GM19025 (cell line): ENCODE measurements around the gene DGAT2L6.
"Not testable (repeated sequence)": the region's sequence is repeated elsewhere in the genome, so short reads cannot be mapped to it uniquely, and the experiment has no call there.

Source experiments
- ATAC-seq: cut with Tn5 transposase; IDR thresholded peaks from one replicate; pipeline ENCODE4 v1.9.1; 2021; ENCODE audit warnings: mild to moderate bottlenecking, low read depth, moderate library complexity; ENCODE audit not compliant: unreplicated experiment

The DGAT2L6 gene

DNA sequence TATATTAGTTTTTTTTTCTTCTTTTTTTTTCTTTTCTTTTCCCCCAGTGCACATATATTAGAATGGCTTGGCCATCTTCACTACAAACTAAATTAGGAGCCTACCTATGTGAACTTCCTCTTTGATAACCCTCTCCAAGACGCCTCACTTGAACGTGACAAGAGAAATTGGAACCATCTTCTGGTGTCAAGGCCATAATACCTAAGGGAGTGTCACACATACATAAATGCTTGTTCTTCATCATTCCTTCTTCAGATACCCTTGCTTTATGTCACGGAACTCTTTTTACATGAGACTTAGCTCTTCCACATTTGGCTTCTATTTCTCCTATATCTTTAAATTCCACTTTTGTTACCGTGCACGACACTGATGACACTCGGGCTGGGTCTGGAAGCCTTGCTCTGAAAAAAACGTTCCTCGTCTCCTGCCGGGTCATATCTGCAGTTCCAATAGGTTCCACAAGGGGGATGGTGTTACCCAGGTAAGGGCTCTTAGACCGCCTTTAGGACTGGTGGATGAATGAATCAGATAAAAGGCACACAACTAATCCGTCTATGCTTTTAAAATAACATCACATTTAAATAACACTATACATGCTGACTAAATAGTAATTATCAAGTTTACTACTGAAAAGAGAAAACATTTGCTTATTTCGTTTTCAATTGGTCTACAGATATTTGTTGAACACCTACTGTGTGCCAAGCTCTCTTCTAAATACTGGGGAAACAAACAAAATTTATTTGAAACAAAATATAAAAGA, 19.9 kb downstream of the DGAT2L6 start:
- ATAC-seq: peak; percentile 70

DNA sequence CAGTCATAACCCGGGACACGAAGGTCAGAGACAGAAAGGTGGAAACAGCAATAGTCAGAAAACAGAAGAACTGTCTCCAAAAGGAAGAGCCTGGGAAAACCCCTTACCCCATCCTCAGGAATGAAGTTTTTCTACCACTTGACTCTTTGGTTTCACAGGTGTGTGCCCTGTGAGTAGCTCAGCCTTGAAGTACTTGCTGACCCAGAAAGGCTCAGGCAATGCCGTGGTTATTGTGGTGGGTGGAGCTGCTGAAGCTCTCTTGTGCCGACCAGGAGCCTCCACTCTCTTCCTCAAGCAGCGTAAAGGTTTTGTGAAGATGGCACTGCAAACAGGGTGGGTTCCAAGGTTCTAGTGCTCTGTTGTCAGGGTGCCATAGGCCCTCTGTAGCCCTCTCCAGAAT, 24.4 kb downstream of the DGAT2L6 start:
- ATAC-seq: no peak

DNA sequence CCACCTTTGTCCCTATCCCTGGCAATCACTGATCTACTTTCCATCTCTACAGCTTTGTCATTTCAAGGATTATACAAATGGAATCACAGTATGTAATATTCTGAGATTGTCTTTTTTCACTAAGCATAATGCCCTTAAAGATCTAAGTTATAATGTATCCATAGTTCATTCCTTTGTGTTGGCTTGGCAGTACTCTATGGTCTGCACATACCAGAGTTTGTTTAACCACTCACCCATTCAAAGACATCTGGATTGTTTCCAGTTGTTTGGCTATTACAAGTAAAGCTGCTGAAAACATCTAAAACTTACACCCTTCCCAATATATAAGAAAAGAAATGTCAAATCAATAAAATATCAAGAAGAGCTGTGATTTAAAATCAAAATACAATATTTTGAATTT, 31.2 kb downstream of the DGAT2L6 start:
- ATAC-seq: no peak

DNA sequence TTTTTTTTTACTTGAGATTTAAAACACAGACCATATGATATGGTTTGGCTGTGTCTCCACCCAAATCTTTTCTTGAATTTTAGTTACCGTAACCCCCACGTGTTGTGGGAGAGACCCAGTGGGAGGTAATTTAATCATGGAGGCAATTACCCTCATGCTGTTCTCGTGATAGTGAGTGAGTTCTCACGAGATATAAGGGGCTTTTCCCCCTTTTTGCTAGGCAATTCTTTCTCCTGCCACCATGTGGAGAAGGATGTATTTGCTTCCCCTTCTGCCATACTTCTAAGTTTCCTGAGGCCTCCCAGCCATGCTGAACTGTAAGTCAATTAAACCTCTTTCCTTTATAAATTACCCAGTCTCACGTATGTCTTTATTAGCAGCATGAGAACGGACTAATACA, 32.3 kb downstream of the DGAT2L6 start:
- not testable (repeated sequence) for ATAC-seq

DNA sequence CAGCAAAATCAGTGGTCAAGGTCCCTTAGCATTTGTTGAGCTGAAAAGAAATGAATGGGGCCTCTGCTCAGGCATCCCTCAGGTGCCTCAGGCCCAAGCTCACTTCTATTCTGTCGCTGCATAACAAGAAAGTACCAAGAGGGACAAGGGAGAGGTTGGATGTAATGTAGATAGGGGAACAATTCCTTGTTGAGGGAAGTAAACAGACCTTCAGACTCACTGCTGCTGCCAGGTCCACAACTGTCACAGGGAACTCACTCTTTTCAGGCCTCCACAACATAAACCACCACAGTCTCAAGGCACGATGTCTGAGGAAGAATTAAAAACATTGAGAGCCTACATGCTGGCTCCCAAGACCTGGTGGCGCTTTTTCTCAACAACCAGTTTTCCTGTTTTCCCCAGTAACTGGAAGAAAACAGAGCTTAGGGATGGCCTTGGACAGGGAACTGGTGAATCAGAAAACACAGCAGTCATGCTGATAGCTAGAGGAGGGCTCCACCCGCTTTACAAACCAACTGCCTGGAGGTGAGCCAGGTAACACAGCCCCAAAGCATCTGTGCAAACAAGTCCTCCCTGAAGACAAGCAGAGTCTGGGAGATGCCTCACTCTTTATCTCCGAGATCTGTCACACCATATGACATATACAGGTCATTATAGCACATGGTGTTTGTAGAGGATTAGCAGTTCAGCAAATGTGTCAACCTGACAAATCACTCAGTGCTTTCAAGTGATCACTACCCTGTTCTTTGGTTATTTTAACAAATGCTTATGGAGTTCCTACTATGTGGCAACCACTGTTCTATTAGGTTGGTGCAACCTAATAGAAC, 42.9 kb downstream of the DGAT2L6 start:
- ATAC-seq: no peak

DNA sequence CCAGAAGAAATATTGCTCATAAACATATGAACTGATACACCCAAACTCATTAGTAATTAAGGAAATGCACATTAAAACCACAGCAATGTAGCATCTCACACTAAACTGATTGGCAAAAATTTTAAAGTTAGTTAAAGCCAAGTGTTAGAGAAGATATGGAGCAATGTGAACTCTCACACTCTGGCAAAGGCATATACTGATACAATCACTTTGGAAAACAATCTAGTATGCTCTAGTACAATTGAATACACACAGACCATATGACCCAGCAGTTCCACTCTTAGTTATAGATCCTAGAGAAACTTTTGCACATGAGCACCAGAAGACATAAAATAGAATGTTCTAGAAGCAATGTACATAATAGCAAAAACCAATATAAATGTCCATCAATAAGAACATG, 48.8 kb downstream of the DGAT2L6 start:
- ATAC-seq: no peak

DNA sequence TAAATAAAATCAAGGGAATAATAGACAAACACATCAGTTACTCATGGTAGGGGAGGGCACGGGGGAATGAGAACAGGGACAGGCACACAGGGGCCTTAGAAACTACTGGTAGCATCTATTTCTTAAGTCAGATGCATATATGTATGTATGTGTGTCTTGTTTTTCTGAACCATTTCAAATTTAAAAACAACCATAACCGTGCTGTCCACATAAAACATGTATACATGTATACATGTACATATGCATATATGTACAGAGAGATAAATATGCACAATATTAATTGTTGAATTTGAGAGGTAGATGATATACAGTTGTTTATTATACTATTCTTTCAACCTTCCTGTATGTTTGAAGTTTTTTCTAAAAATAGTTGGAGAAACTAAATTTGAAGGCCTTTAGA, 49.4 kb downstream of the DGAT2L6 start:
- no peak for ATAC-seq

DNA sequence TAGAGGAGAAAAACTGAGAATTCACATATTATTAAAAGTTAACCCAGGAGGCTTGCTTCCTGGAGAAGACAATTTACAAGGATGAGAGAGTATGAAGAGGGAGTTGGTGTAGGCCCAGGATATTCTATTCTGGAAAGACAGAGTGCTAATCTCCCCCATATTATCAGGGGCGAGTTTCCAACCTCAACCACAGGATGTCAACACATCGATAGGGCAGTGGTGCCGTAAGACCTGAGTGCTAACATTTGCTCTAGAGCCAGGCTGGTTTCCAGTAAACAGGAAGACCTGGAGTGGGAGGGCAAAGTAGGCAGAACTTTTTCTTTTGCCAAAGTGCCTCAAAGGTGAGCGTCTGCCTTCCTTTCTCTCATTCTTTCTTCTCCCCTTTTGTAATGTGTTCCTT, 54.4 kb downstream of the DGAT2L6 start:
- no peak for ATAC-seq

DNA sequence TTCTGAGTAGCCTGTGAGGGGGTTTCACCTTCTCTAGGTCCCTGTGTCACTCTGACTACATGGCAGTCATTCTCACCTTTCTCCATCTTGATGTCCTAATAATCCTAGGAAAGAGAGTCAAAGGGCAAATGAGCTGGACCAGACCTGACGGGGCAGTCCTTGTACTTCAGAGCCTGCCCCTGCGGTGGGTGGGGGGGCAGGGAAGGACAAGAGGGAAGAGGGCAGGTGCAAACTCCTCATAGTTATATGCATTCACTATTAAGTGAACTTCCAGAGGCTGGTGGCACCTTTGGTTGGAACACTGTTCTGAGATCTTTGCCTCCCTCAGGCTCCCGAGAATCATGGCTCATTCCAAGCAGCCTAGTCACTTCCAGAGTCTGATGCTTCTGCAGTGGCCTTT, 57.1 kb downstream of the DGAT2L6 start, which contains the start of gene AWAT1:
TSS of gene AWAT1 (plus strand) at position 301 of the 400 bp plus-strand sequence. CDS start at position 342, 41 bp downstream.
- ATAC-seq: no peak

DNA sequence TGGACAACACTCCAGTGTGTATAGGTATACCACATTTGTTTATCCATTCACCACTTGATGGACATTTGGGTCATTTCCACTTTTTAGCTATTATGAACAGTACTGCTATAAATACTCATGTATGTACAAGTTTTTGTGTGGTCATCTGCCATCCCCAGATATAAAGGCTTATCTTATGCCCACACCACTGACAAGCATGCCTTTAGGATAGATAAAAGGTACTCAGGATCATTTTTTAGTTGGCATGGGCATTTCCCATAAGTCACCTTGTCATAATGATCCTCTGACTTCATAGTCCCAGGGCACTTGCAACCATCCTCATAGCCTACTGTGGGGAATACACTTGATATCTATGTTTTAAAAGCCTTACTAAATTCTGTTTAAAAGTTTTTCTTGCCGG, 63.5 kb downstream of the DGAT2L6 start:
- ATAC-seq: no peak

DNA sequence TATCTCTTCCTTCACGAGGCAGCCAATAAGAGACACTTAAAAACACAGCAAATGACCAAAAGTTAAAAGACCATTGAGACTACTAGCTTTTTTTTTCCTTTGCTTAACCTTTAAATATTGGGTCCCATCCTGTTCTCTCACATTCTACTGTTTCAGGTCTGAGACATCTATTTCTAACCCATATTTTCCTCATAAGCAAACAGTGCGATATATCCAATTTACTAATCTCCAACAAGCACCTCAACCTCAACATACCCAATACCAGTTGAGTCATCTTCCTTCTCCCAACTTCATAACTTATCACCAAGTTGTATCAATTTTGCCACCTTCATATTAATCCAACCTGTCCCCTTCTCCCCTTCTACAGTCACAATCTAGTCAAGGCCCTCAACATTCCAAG, 64.2 kb downstream of the DGAT2L6 start:
- ATAC-seq: no peak

DNA sequence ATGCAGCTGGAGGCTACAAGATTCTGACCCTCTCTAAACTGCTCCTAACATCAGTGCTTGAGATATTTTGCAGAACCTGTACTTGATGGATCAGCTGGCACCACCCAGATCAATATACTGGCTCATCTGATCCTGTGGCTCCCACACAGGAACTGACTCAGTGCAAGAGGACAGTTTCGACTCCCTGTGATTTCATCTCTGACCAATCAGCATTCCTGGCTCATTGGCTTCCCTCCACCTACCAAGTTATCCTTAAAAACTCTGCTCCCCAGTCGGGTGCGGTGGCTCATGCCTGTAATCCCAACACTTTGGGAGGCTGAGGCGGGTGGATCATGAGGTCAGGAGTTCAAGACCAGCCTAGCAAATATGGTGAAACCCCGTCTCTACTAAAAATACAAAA, 66.3 kb downstream of the DGAT2L6 start:
- not testable (repeated sequence) for ATAC-seq

DNA sequence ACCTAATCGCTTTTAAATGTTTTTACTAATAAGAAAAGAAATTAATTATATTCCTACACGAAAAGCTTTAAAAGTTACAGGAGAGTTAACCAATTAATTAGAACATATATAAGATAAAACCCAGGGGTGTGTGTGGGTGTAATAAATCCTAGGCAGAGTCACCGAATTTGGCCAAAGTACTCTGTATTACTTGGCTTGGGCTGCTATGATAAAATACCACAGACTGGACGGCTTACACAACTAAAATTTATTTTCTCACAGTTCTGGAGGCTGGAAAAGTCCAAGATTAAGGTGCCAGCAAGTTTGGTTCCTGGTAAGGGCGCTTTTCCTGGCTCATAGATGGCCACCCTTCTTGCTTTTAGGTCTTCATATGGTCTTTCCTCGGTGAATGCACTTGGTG, 67.6 kb downstream of the DGAT2L6 start:
- no peak for ATAC-seq

DNA sequence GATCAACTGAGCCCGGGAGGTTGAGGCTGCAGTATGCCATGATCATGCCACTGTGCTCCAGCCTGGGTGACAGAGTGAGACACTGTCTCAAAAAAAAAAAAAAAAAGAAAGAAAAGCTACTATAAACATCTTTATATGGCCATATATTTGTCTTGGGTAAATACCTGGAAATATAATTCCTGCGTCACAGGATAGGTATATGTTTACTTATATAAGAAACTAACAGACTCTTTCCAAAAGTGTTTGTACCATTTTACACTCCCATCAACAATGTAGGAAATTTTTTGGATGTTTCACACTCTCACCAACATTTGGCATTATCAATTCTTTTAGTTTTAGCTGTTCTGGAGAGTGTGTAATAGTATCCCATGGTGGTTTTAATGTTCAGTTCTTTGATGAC, 70.0 kb downstream of the DGAT2L6 start:
- ATAC-seq: no peak

DNA sequence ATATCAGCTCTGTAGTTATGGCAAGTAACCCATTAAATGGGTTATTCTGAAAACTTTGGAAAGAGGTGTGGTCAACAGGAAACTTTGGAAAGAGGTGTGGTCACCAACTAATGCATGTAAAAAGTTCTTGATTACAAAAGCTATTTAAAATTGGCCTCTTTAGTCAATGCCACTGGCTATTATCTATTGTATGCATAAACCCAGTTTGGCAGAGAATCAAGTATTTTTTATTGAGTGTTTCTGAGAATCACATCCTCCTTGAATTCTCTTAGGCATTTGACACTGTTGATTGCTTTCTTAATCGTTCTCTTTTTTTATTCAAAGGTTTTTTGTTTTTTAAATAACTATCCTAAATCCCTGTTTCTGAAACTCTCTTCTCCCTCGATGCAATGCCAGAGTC, 75.2 kb downstream of the DGAT2L6 start:
- no peak for ATAC-seq

DNA sequence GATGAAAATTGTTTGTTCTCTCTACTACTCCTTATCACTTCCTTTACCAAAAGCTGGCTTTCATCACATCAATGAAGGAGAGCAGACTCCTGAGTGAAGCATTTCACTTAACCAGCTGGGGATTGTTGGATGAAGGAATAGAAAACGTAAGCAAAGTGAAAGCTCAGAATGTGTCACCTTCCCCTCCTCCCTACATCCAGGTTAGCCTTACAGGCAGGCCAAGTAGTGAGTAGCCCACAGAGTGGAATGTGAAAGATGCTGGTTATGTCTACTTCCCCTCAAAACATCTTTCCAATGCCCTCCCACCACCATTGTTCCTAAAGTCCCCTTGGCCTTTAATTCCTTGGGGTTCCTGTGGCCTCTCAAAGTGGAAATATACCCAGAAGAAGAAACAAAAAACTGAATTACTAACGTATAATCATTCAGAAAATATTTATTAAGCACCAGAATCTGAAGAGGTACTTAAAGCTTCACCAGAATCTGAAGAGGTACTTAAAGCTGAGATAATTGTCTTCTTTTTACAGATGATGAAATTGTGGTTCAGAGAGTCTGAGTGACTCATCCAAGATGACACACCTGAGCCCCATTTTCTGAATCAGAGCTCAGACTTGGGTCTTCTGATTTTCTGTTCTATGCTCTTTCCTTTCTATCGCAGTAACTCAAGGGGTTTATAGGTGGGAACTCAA, 76.2 kb downstream of the DGAT2L6 start:
- ATAC-seq: no peak

DNA sequence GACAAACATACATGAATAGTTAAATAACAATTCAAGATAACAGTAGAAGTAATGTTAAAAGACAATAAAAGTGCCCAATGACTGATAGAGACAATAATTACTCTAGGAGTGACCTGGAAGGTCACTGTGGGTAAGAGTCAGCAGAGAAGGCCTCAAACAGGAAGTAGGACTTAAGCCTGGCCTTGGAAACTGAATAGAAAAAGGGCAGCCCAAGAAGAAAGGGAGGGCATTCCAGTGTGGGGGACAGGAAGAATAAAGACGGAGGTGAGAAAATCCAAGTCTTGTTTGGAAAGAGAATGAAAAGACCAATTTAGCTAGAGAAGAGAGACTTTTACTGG, 76.7 kb downstream of the DGAT2L6 start:
- no peak for ATAC-seq

DNA sequence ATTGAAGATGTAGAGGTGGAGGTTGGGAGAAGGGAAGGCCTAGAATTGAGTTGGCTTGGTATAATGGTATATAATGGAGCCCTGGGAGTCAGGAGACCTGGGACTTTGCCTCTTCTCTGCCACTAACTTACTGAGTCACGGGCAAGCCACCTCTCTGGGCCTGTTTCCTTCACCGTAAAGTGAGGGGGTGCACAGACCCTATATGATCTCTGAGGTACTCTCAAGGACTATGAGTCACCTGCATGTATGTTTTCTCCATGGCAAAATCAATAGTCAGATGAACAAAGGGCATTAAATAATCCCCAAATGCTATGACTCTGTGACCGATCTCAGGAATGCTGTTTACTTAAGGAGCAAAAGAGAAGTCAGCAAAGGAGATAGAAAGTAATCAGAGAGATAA, 77.6 kb downstream of the DGAT2L6 start:
- no peak for ATAC-seq
